ENCODE results near the gene TFAP2A. TPM values are rescaled to one million over a fixed set of nuclear protein-coding genes. Genes with fewer than 3 reads are reported as not detected.

Gene TFAP2A
- total RNA-seq, 4 donors from 2014 or later: 0.20 to 1.2 (median 0.66) TPM; not detected in 1

DNA sequence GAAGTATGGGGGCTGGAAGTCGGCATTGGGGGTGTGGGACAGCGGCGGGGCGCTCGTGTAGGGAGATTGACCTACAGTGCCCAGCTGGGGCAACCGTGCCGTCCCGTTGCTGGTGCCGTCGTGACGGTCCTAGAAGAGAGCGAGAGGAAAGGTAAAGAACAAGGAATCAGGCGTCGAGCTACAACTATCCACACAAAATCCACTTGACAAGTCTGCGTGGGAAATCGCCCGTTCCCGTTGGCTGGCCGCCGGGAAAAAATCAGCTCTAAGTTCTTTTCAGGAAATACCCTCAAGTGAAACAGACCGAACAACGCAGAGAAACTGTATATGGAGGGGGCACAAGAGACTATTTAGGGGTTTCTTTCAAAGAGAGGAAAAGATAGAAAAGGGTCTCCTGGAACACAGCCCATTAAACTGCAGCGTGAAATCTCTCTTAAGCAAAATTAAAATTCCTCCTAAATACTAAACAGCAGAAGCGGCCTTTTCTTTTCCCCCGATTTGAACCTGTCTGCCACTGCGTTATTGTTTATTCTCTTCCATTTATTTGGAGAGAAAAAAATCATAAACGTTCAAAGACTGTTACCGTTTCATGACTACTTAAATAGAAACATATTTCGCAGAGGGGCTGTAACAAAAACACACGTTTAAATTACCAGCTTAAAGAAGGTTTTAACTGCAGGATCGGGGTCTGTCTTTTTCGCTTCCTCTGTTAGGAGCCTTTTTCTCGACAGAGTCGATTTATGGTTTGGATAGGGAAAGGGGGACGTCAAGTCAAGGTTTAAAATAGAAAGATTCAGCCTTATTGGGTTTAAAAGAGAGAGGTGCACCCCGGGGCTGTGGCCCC is 4.4 kb downstream of the TFAP2A start:
- TF ChIP-seq POLR2A (IDR thresholded peaks at IDR 0.05): no peak
- TF ChIP-seq, protein P1, sequence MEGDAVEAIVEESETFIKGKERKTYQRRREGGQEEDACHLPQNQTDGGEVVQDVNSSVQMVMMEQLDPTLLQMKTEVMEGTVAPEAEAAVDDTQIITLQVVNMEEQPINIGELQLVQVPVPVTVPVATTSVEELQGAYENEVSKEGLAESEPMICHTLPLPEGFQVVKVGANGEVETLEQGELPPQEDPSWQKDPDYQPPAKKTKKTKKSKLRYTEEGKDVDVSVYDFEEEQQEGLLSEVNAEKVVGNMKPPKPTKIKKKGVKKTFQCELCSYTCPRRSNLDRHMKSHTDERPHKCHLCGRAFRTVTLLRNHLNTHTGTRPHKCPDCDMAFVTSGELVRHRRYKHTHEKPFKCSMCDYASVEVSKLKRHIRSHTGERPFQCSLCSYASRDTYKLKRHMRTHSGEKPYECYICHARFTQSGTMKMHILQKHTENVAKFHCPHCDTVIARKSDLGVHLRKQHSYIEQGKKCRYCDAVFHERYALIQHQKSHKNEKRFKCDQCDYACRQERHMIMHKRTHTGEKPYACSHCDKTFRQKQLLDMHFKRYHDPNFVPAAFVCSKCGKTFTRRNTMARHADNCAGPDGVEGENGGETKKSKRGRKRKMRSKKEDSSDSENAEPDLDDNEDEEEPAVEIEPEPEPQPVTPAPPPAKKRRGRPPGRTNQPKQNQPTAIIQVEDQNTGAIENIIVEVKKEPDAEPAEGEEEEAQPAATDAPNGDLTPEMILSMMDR (IDR thresholded peaks at IDR 0.05): no peak
- no peak for TF ChIP-seq EP300 (IDR thresholded peaks at IDR 0.05)
- Histone ChIP-seq H3K9me3 (no peaks in the 10 kb centered on the region), H3K36me3 (no peaks in the 10 kb centered on the region), H3K4me1 (peaks cover 0 to 47% (median 25%) of the 10 kb centered on the region in 4 donors), H3K27me3 (peaks cover 2 to 81% of the 10 kb centered on the region in 2 donors), H3K27ac (no peak overlapping the region), H3K4me3 (peak overlapping the region in 2 of 4 donors; percentile 75 to 92)
- no peak for DNase-seq (ENCODE audit: low spot score in 2 of 2)
- WGBS, 2 donors: 22 to 24% methylated on average over 36 of the region's 36 CpGs

DNA sequence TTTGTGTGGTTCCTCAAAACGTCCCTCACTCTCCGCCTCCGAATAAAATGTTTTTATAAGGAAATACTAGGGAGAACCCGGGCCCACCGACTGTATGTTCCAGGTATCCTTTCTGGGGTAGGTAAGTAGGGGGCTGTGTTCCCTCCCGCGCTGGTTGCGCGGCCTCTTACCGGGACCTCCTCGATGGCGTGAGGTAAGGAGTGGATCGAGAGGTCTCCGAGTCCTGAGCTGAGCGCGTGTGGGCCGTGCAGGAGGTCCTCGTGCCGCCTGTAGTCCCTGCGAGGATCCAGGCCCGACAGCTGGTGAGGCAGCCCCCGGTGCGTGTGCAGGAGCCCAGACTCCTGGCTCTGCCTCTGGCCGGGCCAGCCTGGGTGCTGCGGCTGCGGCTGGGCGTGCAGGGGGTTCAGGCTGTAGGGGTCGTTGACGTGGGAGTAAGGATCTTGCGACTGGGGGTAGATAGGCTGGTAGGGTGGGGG is 5.1 kb downstream of the TFAP2A start:
- TF ChIP-seq, protein P1 (IDR thresholded peaks at IDR 0.05): no peak
- TF ChIP-seq EP300 (IDR thresholded peaks at IDR 0.05) (no peak), POLR2A (IDR thresholded peaks at IDR 0.05) (no peak)
- H3K4me3 ChIP-seq: no peak overlapping the region
- H3K36me3 ChIP-seq: no peaks in the 10 kb centered on the region
- H3K27me3 ChIP-seq: peaks cover 0 to 74% of the 10 kb centered on the region in 2 donors
- H3K4me1 ChIP-seq: peaks cover 0 to 43% (median 22%) of the 10 kb centered on the region in 4 donors
- 30 to 32% methylated on average over 16 to 30 of the region's 30 CpGs for WGBS, 2 donors
- no peaks in the 10 kb centered on the region for H3K9me3 ChIP-seq
- H3K27ac ChIP-seq: no peak overlapping the region
- DNase-seq (ENCODE audit: low spot score in 2 of 2): no peak

DNA sequence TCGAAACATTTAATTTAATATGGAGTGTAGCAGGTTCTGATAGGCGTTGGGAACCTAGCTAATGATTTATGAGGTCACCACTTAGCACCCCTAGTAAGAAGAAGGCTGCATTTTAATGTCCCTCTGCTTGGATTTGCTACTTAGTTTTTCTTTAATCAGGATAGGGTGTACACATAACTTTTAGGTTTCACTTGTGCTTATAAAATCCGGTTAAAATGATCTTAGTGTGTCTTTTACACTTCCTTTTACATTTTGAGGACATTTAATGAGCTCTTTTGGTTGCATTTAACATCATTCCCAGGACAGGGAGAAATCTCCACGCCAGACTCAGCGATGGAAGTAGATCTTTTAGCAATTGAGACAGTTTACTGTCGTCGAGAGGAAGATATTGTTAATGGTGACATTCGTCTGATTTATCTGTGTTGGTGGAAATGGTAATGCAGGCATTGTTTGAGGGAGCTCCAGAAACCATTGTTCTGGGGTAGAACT is 5.6 kb downstream of the TFAP2A start:
- Histone ChIP-seq H3K9me3 (no peaks in the 10 kb centered on the region), H3K27ac (no peak overlapping the region), H3K4me1 (peaks cover 0 to 43% (median 19%) of the 10 kb centered on the region in 4 donors), H3K36me3 (no peaks in the 10 kb centered on the region), H3K27me3 (peaks cover 0 to 69% of the 10 kb centered on the region in 2 donors), H3K4me3 (no peak overlapping the region)
- TF ChIP-seq, protein P1 (IDR thresholded peaks at IDR 0.05): no peak
- TF ChIP-seq EP300 (IDR thresholded peaks at IDR 0.05) (no peak), POLR2A (IDR thresholded peaks at IDR 0.05) (no peak)
- WGBS, 2 donors: 53% methylated on average over 8 of the region's 8 CpGs
- DNase-seq (ENCODE audit: low spot score in 2 of 2): no peak

DNA sequence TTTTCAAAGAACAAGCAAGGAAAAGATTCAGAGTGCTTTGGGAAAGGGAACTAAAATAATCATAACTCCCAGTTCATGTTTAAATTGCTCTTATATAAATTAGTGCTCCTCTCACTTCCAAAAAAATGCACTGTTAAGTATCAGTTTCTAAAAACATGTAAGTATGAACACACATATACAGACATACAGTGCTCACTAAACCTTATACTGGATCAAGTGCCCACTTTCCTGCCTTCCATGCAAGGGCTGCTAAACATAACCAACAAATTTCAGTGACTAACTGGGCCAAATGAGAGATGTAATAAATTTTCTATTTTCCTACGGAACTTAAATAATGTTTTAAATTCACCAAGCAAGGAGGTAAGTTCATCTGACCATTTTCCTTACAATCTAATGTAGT is 6.4 kb downstream of the TFAP2A start:
- H3K27me3 ChIP-seq: peaks cover 0 to 61% of the 10 kb centered on the region in 2 donors
- no peaks in the 10 kb centered on the region for H3K36me3 ChIP-seq
- no peak overlapping the region for H3K4me3 ChIP-seq
- H3K27ac ChIP-seq: no peak overlapping the region
- no peak for DNase-seq (ENCODE audit: low spot score in 2 of 2)
- no peaks in the 10 kb centered on the region for H3K9me3 ChIP-seq
- 59 to 65% methylated on average over 1 of the region's 1 CpG for WGBS, 2 donors
- H3K4me1 ChIP-seq: peaks cover 0 to 40% (median 15%) of the 10 kb centered on the region in 4 donors
- TF ChIP-seq, protein P1 (IDR thresholded peaks at IDR 0.05): no peak
- TF ChIP-seq EP300 (IDR thresholded peaks at IDR 0.05): no peak
- no peak for TF ChIP-seq POLR2A (IDR thresholded peaks at IDR 0.05)

DNA sequence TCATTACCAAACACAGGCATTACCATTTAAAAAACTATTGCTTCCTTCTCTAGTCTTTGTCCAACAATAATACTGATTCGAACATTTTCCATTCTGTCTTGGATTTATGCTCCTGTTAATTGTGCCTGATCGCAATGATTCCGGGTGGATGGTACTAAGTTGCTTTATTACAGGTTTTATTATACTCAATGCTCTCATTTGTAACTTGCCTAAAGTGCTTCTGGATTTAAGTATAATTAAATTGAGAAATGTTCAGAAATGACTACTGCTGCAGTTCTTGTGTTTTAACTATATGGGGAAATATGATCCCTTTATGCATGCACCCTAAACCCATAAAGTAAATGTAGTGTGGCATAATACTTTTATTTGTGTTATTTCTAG is 7.2 kb downstream of the TFAP2A start:
- Histone ChIP-seq H3K4me3 (no peak overlapping the region), H3K27me3 (peaks cover 0 to 53% of the 10 kb centered on the region in 2 donors)
- WGBS, 2 donors: 59 to 63% methylated on average over 3 of the region's 3 CpGs

More for the DNA sequence above, 7.2 kb downstream of the TFAP2A start:
- no peak overlapping the region for H3K27ac ChIP-seq
- H3K4me1 ChIP-seq: peaks cover 0 to 40% (median 11%) of the 10 kb centered on the region in 4 donors
- no peaks in the 10 kb centered on the region for H3K9me3 ChIP-seq
- H3K36me3 ChIP-seq: no peaks in the 10 kb centered on the region
- DNase-seq (ENCODE audit: low spot score in 2 of 2): no peak
- TF ChIP-seq, protein P1 (IDR thresholded peaks at IDR 0.05): no peak
- TF ChIP-seq POLR2A (IDR thresholded peaks at IDR 0.05) (no peak), EP300 (IDR thresholded peaks at IDR 0.05) (no peak)
